HG02970 (cell line): Measurements from ENCODE around the gene CTRL.

ENCODE experiments used
- ATAC-seq: cut with Tn5 transposase; IDR thresholded peaks from one replicate; pipeline ENCODE4 v1.9.1; 2021; ENCODE audit warnings: mild to moderate bottlenecking, moderate library complexity, moderate number of reproducible peaks; ENCODE audit not compliant: unreplicated experiment, low FRiP score

The CTRL gene

DNA sequence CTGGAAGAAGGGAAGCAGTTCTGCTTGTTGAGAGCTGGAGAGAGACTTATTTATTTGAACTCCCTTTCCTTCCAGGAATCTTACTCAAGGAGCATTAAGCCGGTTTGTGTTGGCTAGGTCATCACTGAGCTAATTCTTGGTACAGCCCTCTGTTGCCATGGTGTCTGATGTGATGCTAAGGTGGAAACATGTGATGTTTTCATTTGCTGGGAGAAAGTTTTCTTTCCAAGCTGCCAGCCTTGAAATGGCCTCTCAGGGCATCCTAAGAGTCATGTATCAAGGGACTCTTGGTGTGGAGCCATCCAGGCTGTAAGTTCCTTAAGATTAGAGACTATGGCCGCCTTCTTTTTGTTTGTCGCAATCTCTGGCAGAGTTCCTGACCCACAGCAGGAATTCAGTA, 34.4 kb downstream of the CTRL start:
- no peak for ATAC-seq

DNA sequence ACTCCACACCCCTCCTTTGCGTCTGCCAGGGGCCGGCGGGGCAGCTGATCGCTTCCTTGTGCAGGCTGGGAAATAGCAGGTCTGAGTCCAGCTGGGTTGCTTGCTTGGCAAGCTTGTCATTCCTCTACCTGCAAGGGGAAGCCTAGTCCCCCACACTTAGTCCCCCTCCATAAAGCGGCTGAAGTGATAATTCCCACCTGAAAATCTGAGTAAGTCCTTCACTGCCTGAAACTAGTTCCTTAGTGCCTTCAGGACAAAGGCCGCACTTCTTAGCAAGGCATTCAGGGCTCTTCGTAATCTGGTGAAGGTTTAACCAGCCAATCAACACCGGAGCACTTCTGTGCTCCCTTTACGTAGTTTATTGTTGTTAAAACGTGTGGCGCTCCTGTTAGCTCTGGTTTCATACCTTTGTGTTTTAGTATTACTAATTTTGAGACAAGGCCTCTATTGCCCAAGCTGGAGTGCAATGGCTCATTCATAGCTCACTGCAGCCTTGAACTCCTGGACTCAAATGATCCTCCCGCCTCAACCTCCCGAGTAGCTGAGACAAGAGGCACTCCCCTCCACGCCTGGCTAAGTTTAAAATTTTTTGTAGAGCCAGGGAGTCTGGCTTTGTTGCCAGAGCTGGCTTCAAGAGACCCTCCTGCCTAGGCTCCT, 37.8 kb downstream of the CTRL start:
- peak; percentile 3 for ATAC-seq

DNA sequence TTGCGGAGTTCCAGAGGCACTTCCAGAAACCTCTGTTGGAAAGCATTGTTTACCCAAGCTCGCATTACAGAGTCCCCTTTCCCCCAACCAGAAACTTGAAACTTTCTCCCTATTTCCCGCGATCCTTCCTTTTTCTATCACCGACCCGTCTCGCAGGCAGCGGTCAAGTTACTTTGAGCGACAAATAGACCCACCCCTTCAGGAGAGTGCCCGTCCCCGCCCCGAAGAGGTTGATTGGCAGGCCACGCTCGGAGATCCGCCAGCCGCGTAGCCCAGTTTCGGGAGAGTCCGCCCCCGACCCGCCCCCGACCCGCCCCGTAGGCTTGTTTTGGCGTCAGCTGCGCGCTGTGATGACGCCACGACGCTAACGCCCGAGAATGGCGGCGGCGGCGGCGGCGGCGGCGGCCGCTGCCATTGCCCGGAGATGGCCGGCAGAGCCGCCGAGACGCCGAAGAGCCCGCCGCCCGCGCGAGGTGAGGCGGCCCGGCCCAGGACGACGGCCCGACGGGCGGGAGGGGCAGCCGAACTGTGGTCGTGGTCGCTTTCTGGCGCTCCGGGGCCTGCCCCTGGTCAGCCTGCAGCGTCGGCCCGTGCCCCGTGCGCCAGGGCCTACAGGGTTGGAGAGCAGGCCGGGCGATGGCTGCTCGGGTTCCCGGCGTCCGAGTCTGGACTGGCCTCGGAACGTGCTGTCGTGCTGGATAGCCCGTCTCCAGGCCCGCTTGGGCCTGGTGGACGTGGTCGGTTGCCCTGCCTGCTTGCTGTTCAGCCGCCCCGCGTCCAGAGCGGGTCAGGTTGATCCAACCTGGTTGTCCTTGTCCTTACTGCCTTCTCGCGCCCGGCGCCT, 38.5 kb downstream of the CTRL start, which contains the start of gene PSKH1:
Gene PSKH1, plus strand, starts transcription at position 356 of the 844 bp plus-strand sequence. CDS start 15,496 bp downstream, outside the sequence.
- peak; percentile 77 for ATAC-seq

DNA sequence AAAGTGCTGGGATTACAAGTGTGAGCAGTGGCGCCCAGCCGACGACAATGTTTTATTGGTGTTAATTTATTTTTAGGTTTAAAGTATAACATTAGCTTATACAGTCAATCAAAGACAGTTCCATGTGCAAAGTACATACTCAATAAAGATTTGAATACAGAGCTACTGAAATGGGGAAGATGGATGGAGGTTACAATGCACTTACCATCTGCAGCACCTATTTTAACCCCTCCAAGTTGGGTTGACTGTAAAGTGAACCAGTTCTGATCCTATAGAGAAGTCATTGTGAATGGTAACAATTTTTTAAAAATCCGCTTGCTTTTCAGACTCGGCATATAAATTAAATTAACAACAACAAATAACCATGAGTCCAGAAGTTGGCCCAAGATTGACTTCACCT, 39.3 kb downstream of the CTRL start:
- no peak for ATAC-seq

DNA sequence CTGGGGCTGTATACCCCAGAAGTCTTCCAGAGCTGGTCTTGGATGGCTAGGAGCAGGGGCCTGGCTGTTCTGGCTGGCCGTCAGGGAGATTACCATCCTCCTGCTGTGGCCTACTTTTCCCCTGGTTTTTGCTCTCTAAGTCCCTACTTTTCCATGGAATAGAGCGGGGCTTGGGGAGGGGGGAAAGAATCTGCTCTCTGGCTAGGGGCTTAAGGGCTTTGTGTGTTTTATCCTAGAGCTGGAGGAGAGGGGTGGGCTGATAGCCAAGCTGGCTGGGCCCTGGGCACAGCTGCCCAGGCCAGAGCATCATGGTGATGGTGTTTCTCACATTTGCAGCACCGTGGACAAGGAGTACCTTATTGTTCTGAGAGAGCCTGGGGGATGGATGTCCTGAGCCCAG, 43.3 kb downstream of the CTRL start:
- ATAC-seq: no peak

DNA sequence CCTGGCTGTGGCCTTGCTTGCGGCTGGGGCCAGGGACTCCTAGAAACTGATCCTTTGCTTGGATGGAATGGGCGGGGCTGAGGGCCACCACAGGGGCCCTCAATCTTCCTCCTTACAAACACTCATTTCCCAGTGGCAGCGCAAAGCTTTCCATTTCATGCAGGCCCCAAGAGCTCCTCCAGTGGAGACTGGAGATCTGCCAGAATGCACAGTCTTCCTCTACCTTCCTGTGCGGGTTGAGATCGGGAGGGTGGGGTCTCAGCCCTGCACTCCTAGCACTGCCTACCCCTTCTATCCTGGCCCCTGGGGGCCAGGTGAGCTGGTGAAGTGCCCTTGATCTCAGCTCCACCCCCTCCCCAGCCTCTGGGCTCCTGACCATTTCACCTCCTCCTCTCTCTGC, 45.3 kb downstream of the CTRL start:
- no peak for ATAC-seq

DNA sequence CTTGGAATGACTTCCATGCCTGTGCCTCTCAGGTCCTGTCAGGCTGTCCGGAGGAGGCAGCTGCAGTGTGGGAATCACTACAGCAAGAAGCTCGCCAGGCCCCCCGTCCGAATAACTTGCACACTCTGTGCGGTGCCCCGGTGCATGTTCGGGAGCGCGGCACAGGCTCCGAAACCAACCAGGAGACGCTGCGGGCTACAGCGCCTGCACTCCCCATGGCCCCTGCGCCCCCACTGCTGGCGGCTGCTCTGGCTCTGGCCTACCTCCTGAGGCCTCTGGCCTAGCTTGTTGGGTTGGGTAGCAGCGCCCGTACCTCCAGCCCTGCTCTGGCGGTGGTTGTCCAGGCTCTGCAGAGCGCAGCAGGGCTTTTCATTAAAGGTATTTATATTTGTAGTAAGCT, 45.7 kb downstream of the CTRL start:
- no peak for ATAC-seq

DNA sequence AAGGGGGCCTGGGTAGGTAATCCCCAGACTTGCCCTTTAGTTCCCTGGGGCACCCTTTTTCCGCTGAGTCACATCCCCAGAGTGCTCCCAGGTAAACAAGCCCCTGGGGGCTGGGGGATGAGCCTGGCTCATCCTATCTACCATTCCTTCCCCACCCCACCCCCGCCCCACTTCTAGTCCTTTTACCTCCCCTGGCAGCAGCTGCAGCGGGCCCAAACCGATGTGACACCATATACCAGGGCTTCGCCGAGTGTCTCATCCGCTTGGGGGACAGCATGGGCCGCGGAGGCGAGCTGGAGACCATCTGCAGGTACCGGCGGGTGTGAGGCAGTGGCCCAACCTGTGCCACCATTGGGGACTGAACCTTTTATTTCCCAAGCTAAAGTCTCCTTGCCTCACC, 46.1 kb downstream of the CTRL start:
- no peak for ATAC-seq

DNA sequence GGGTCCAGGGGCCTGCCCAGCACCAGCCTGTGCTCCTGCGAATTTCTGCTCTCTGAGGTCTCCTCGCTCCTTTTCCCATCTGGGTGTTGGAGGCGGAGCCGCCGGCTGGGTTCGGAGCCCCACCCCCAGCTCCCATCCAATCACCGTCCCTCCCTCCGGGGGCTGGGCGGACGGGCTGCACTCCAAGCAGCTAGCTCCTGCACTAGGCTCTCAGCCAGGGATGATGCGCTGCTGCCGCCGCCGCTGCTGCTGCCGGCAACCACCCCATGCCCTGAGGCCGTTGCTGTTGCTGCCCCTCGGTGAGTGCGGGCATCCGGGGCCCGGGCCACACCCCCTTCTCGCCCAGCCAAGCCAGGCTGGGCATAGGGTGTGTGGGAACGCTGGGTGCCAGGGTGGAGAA, 47.0 kb downstream of the CTRL start, which contains the start of gene NRN1L:
Gene NRN1L, plus strand, starts transcription at position 202 of the 400 bp plus-strand sequence. Its CDS starts 19 bp downstream, at position 221.
- no peak for ATAC-seq

DNA sequence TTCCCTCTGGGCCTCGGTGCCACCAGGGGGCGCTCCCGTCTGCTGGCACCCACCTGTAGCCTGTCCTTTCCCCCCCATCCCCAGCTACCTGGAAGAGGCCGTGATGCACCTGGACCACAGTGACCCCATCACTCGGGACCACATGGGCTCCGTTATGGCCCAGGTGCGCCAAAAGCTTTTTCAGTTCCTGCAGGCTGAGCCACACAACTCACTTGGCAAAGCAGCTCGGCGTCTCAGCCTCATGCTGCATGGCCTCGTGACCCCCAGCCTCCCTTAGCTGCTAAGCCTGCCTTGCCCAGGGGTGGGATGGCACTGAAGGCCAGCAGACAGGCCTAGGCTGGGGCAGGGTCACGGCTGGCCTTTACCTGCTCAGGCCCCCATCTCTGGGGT, 47.8 kb downstream of the CTRL start:
- ATAC-seq: no peak

DNA sequence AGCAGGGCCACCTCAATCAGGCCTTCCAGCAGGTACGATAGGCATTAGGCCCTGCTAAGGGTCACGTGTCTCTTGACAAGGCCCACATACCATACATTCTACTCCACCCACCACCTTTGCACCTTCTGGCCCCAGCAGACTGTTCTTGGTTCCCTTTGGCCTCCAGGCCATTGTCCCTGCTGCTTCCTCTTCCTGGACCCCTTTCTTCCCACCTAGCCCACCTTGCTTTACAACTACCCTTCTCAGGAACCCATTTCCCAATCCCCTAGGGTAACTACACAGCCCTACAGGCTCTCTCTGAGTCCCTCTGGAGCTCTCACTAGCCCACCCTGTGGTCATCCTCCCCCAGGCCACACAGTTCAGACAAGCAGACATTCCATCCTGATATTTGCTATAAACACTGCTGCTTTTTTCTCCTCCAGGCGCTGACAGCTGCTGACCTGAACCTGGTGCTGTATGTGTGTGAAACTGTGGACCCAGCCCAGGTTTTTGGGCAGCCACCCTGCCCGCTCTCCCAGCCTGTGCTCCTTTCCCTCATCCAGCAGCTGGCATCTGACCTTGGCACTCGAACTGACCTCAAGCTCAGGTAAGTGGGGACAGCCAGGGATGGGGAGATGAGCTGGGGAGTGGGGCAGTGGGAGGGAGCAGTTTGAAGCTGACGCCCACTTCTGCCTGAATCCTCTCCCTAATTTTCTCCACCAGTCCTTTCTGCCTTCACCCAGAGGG, 48.4 kb downstream of the CTRL start:
- ATAC-seq: no peak

DNA sequence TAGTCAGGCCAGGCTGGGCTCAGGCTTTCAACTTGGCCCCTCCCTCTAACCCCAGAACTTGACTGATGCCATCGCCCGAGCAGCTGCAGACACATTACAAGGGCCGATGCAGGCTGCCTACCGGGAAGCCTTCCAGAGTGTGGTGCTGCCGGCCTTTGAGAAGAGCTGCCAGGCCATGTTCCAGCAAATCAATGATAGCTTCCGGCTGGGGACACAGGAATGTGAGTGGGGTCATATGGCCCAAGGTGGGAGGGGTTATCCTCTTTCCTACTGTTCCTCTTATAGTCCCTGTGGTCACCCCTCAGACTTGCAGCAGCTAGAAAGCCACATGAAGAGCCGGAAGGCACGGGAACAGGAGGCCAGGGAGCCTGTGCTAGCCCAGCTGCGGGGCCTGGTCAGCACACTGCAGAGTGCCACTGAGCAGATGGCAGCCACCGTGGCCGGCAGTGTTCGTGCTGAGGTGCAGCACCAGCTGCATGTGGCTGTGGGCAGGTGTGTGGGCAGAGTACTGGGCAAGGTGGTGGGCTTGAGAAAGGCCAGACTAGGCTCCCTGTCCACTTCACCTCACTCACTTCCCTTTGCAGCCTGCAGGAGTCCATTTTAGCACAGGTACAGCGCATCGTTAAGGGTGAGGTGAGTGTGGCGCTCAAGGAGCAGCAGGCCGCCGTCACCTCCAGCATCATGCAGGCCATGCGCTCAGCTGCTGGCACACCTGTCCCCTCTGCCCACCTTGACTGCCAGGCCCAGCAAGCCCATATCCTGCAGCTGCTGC, 49.1 kb downstream of the CTRL start:
- no peak for ATAC-seq

DNA sequence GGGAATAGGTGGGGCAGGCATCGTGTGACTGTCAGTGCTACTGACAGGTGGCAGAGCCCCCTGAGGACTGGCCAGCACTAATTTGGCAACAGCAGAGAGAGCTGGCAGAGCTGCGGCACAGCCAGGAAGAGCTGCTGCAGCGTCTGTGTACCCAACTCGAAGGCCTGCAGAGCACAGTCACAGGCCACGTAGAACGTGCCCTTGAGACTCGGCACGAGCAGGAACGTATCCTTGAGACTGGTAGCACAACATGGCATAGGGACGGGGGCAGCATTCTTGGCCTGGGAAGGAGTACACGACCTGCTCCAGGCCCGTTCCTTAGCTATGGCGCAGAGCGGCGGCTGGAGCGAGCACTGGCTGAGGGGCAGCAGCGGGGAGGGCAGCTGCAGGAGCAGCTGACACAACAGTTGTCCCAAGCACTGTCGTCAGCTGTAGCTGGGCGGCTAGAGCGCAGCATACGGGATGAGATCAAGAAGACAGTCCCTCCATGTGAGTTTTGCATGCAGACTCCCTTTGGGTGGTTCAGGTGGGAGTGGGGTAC, 50.0 kb downstream of the CTRL start:
- ATAC-seq: no peak

DNA sequence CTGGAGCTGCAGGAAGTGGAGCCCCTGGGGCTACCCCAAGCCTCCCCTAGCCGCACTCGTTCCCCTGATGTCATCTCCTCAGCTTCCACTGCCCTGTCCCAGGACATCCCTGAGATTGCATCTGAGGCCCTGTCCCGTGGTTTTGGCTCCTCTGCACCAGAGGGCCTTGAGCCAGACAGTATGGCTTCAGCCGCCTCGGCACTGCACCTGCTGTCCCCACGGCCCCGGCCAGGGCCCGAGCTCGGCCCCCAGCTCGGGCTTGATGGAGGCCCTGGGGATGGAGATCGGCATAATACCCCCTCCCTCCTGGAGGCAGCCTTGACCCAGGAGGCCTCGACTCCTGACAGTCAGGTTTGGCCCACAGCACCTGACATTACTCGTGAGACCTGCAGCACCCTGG, 51.1 kb downstream of the CTRL start:
- no peak for ATAC-seq

DNA sequence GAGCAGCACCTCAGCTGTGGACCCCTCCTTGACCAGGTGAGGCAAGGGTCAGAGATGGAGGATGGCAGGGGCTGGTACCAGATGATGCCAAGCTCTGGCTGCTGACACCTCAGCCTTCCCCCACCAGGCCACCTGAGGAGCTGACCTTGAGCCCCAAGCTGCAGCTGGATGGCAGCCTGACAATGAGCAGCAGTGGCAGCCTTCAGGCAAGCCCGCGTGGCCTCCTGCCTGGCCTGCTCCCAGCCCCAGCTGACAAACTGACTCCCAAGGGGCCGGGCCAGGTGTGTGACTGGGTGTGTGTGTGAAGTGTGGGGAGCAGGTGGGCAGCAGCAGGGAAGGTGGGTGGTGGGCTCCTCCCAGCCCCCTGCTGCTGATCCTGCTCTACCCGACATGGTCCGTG, 51.7 kb downstream of the CTRL start:
- no peak for ATAC-seq
